MM.1S (cell line): ENCODE data around the gene FAAP100.

Experiments used
- DNase-seq: peaks from one replicate; pipeline ENCODE4 v3.0.0-alpha.2; 2015
- H2AFZ ChIP-seq: fragments of 300-600 bp; sonication (generic); 2 replicates; pipeline ENCODE4 v1.6.0; 2016; ENCODE audit warnings: antibody characterized with exemption, low read length
- H3F3A ChIP-seq: fragments of 300-600 bp; sonication (generic); 2 replicates; pipeline ENCODE4 v1.6.1; 2016; ENCODE audit warnings: mild to moderate bottlenecking, antibody characterized with exemption, low read length, moderate library complexity, mixed read lengths; ENCODE audit not compliant: insufficient read depth
- H3K27ac ChIP-seq: fragments of 300-600 bp; sonication (generic); 2 replicates; pipeline ENCODE4 v1.5.1; 2016; ENCODE audit warnings: mild to moderate bottlenecking, low read length
- H3K27me3 ChIP-seq: fragments of 300-600 bp; sonication (generic); replicated peaks from 2 replicates; pipeline ENCODE4 v1.6.0; 2016; ENCODE audit warnings: low read length; ENCODE audit not compliant: insufficient read depth
- H3K36me3 ChIP-seq: fragments of 300-600 bp; sonication (generic); replicated peaks from 2 replicates; pipeline ENCODE4 v1.6.1; 2016; ENCODE audit warnings: mild to moderate bottlenecking, low read length, mixed read lengths; ENCODE audit not compliant: insufficient read depth
- H3K4me1 ChIP-seq: fragments of 300-600 bp; sonication (generic); 2 replicates; pipeline ENCODE4 v1.6.1; 2016; ENCODE audit warnings: low read length, mixed read lengths
- H3K4me2 ChIP-seq: fragments of 300-600 bp; sonication (generic); 2 replicates; pipeline ENCODE4 v1.6.0; 2016; ENCODE audit warnings: low read depth, low read length
- H3K4me3 ChIP-seq: fragments of 300-600 bp; sonication (generic); 2 replicates; pipeline ENCODE4 v1.5.1; 2016; ENCODE audit warnings: low read length, mixed read lengths
- H3K79me2 ChIP-seq: fragments of 300-600 bp; sonication (generic); 2 replicates; pipeline ENCODE4 v1.6.1; 2016; ENCODE audit warnings: mixed run types, low read length, mixed read lengths
- H3K9ac ChIP-seq: fragments of 300-600 bp; sonication (generic); 2 replicates; pipeline ENCODE4 v1.6.1; 2016; ENCODE audit warnings: low read length, mixed read lengths
- H3K9me2 ChIP-seq: fragments of 300-600 bp; sonication (generic); replicated peaks from 2 replicates; pipeline ENCODE4 v1.6.1; 2016; ENCODE audit warnings: mild to moderate bottlenecking, low read length, mixed read lengths; ENCODE audit not compliant: insufficient read depth
- H3K9me3 ChIP-seq: fragments of 300-600 bp; sonication (generic); replicated peaks from 2 replicates; pipeline ENCODE4 v1.6.1; 2016; ENCODE audit warnings: mild to moderate bottlenecking, low read length, mixed read lengths; ENCODE audit not compliant: insufficient read depth
- H4K20me1 ChIP-seq: fragments of 300-600 bp; sonication (generic); 2 replicates; pipeline ENCODE4 v1.6.1; 2016; ENCODE audit warnings: mild to moderate bottlenecking, low read length, moderate library complexity, mixed read lengths; ENCODE audit not compliant: insufficient read depth
- EZH2 ChIP-seq: fragments of 300-600 bp; sonication (generic); optimal IDR thresholded peaks from 2 replicates; pipeline ENCODE3; 2017; ENCODE audit warnings: low read depth, mild to moderate bottlenecking, antibody characterized with exemption, low read length, mixed read lengths
- EZH2phosphoT487 ChIP-seq: fragments of 300-600 bp; sonication (generic); IDR thresholded peaks from 2 replicates; pipeline ENCODE4 v1.6.1; 2018; ENCODE audit warnings: antibody characterized with exemption, low read length
- TF ChIP-seq, protein P1 (sequence below): fragments of 300-600 bp; sonication (generic); IDR thresholded peaks from 2 replicates; pipeline ENCODE4 v1.5.1; 2016; ENCODE audit warnings: antibody characterized with exemption, low read length, mixed read lengths

FAAP100 gene

DNA sequence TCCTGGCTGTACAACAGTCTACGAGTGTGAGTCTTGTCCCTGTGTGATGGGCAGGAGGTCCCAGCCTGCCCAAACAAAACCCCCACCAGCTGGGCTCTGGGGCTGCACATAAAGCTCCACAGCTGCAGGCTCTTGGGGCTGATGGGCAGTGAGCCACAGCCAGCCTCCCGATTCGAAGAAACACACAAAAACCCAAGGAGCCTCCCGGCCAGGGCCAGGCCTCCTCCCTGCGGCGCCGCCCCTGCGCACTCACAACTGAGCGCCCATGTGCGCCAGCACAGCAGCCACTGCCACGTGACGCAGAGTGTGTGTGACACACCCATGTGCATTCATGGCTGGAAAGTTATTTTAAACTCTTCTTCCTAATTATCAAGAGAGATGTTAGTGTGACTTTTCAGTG lies 30.6 kb upstream of the FAAP100 start:
- H3F3A ChIP-seq, result no peaks in the 10 kb centered on the region
- H3K27ac ChIP-seq, result no peak overlapping the region
- no peaks in the 10 kb centered on the region for H3K9me3 ChIP-seq
- H3K4me2 ChIP-seq, result no peak overlapping the region
- no peaks in the 10 kb centered on the region for H3K4me1 ChIP-seq
- no peaks in the 10 kb centered on the region; the same call in 1 of the 2 replicates for H3K36me3 ChIP-seq
- no peaks in the 10 kb centered on the region for H3K27me3 ChIP-seq
- no peaks in the 10 kb centered on the region for H4K20me1 ChIP-seq
- H3K4me3 ChIP-seq, result no peak overlapping the region
- DNase-seq, result no peak
- peaks cover 40% of the 10 kb centered on the region for H3K79me2 ChIP-seq
- H3K9me2 ChIP-seq, result no peaks in the 10 kb centered on the region
- no peak overlapping the region for H3K9ac ChIP-seq
- no peak overlapping the region for H2AFZ ChIP-seq
- TF ChIP-seq EZH2 (no peak), EZH2phosphoT487 (no peak)
- TF ChIP-seq, protein P1, sequence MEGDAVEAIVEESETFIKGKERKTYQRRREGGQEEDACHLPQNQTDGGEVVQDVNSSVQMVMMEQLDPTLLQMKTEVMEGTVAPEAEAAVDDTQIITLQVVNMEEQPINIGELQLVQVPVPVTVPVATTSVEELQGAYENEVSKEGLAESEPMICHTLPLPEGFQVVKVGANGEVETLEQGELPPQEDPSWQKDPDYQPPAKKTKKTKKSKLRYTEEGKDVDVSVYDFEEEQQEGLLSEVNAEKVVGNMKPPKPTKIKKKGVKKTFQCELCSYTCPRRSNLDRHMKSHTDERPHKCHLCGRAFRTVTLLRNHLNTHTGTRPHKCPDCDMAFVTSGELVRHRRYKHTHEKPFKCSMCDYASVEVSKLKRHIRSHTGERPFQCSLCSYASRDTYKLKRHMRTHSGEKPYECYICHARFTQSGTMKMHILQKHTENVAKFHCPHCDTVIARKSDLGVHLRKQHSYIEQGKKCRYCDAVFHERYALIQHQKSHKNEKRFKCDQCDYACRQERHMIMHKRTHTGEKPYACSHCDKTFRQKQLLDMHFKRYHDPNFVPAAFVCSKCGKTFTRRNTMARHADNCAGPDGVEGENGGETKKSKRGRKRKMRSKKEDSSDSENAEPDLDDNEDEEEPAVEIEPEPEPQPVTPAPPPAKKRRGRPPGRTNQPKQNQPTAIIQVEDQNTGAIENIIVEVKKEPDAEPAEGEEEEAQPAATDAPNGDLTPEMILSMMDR, result no peak

DNA sequence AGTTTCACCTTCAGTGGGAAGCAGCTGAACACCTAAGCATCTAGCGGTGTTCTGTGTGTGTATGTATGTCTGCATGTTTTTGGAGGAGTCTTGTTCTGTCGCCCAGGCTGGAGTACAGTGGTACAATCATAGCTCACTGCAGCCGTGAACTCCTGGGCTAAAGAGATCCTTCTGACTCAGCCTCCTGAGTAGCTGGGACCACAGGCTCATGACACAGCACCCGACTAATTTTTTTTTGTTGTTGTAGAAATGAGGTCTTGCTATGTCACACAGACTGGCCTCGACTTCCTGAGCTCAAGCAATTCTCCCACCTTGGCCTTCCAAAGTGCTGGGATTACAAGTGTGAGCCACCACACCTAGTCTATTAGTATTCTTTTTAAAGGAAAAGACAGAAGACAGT lies 30.2 kb upstream of the FAAP100 start:
- no peaks in the 10 kb centered on the region for H3K4me1 ChIP-seq
- no peaks in the 10 kb centered on the region for H3F3A ChIP-seq
- H3K27ac ChIP-seq, result no peak overlapping the region
- no peaks in the 10 kb centered on the region for H4K20me1 ChIP-seq
- TF ChIP-seq, protein P1, result no peak
- TF ChIP-seq EZH2 (no peak), EZH2phosphoT487 (no peak)
- no peak for DNase-seq
- H3K4me3 ChIP-seq, result no peak overlapping the region
- no peaks in the 10 kb centered on the region for H3K9me2 ChIP-seq
- no peaks in the 10 kb centered on the region for H3K9me3 ChIP-seq
- H3K36me3 ChIP-seq, result no peaks in the 10 kb centered on the region; the same call in 1 of the 2 replicates
- H2AFZ ChIP-seq, result no peak overlapping the region
- no peak overlapping the region for H3K9ac ChIP-seq
- H3K4me2 ChIP-seq, result no peak overlapping the region
- H3K79me2 ChIP-seq, result peaks cover 41% of the 10 kb centered on the region
- no peaks in the 10 kb centered on the region for H3K27me3 ChIP-seq

DNA sequence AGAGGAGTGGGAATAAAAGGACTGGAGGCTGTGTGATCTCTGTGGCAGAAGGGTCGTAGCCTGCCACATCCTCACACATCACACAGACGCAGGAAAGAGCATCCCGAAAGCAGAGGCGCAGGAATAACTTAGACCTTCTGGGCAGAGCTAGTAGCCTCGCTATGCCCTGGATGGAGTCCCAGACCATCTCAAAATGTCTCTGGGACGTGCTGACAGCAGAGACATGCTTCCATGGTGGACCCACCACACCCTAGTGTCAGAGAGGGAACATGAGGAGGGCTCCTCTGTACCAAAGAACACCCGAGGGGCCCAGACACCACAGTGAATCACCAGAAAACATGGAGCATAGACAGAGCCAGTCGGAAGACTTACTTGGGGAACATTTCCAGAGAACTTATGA lies 29.6 kb upstream of the FAAP100 start:
- no peak for DNase-seq
- Histone ChIP-seq H3K27me3 (no peaks in the 10 kb centered on the region), H3K4me1 (no peaks in the 10 kb centered on the region), H3F3A (no peaks in the 10 kb centered on the region), H3K79me2 (peaks cover 44% of the 10 kb centered on the region), H3K9me3 (no peaks in the 10 kb centered on the region), H4K20me1 (no peaks in the 10 kb centered on the region), H3K27ac (no peak overlapping the region), H2AFZ (no peak overlapping the region), H3K36me3 (no peaks in the 10 kb centered on the region; the same call in 1 of the 2 replicates), H3K4me3 (no peak overlapping the region), H3K4me2 (no peak overlapping the region), H3K9me2 (no peaks in the 10 kb centered on the region), H3K9ac (no peak overlapping the region)
- TF ChIP-seq EZH2 (no peak), EZH2phosphoT487 (no peak)
- TF ChIP-seq, protein P1, result no peak
